HUES6 (cell line): ENCODE measurements around the gene ARG2.

Experiments
- H3K27ac ChIP-seq: 2 replicates; pipeline ENCODE4 v1.7.0; 2013; ENCODE audit warnings: low read depth, mild to moderate bottlenecking, low read length, inconsistent platforms
- H3K27me3 ChIP-seq: 2 replicates; pipeline ENCODE4 v1.6.1; 2013; ENCODE audit warnings: low read length; ENCODE audit not compliant: control insufficient read depth, insufficient read depth
- H3K36me3 ChIP-seq: 2 replicates; pipeline ENCODE4 v1.6.1; 2013; ENCODE audit warnings: low read length; ENCODE audit not compliant: control insufficient read depth, insufficient read depth
- H3K4me1 ChIP-seq: 2 replicates; pipeline ENCODE4 v1.6.1; 2013; ENCODE audit warnings: low read length; ENCODE audit not compliant: control insufficient read depth, insufficient read depth
- H3K4me3 ChIP-seq: 2 replicates; pipeline ENCODE4 v1.5.1; 2013; ENCODE audit warnings: low read depth, low read length
- H3K9ac ChIP-seq: one replicate; pipeline ENCODE4 v1.6.1; 2013; ENCODE audit warnings: mild to moderate bottlenecking, low read length
- H3K9me3 ChIP-seq: 2 replicates; pipeline ENCODE4 v1.6.1; 2013; ENCODE audit warnings: low read depth, low read length; ENCODE audit not compliant: control insufficient read depth, insufficient read depth

Gene ARG2

DNA sequence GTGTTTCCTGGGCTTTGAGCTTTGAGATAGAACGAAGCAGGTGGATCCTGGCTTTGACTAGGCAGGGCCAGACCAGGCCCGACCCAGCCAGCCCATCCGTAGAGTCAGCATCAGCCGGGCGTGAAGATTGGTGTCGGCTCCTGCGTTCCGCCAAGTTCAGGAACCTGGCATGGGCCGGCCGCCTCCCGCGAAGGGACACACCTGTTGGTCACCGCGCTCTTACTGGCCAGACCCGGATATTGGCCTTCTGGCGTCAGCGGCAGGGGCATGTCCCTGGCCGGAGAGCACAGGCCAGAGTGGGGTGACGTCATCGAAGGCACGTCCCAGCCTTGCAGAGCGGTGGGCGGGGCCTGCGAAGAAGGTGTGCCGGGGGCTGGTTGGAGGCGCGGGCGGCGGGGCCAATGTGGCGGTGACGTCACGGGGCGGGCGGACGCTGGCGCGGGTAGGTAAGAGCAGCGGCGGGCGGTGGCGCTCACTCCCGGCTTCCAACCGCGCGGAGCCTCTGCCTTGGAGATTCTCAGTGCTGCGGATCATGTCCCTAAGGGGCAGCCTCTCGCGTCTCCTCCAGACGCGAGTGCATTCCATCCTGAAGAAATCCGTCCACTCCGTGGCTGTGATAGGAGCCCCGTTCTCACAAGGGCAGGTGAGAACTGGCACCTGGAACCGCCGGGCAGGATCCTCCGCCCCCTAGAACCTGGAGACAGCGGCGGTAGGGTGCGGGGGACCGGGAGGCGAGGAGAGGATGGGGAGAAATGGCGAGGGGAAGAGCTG, at the start of gene ARG2:
Gene ARG2 (plus strand): TSS at position 475 of the 771 bp plus-strand sequence. CDS start 58 bp downstream, at position 533.
- Histone ChIP-seq H3K4me3 (peak within 1 kb of the TSS; percentile 94), H3K36me3 (peaks cover 3% of the 10 kb centered on the region; the same call in 1 of the 2 replicates), H3K27me3 (peaks cover 12% of the 10 kb centered on the region), H3K9ac (peak within 1 kb of the TSS; percentile 71), H3K27ac (no peak within 1 kb of the TSS), H3K9me3 (no peaks in the 10 kb centered on the region), H3K4me1 (peaks cover 19% of the 10 kb centered on the region)

- H3K4me1 ChIP-seq: peaks cover 8% of the 10 kb centered on the region; the same call in 1 of the 2 replicates
- H3K36me3 ChIP-seq: peaks cover 27% of the 10 kb centered on the region
- H3K9me3 ChIP-seq: no peaks in the 10 kb centered on the region
- H3K27ac ChIP-seq: no peak overlapping the region
- H3K4me3 ChIP-seq: no peak overlapping the region
- H3K9ac ChIP-seq: no peak overlapping the region
- no peaks in the 10 kb centered on the region for H3K27me3 ChIP-seq
These were observed 49.3 kb upstream of the ARG2 start for GRCh38 chr14:67570453-67570852.

GRCh38 chr14:67571275-67571990, 48.3 kb upstream of the ARG2 start:
- H3K4me3 ChIP-seq: no peak overlapping the region
- H3K9ac ChIP-seq: no peak overlapping the region
- H3K27me3 ChIP-seq: no peaks in the 10 kb centered on the region
- no peak overlapping the region for H3K27ac ChIP-seq
- H3K36me3 ChIP-seq: peaks cover 35% of the 10 kb centered on the region
- H3K4me1 ChIP-seq: peaks cover 8% of the 10 kb centered on the region; the same call in 1 of the 2 replicates
- no peaks in the 10 kb centered on the region for H3K9me3 ChIP-seq

DNA sequence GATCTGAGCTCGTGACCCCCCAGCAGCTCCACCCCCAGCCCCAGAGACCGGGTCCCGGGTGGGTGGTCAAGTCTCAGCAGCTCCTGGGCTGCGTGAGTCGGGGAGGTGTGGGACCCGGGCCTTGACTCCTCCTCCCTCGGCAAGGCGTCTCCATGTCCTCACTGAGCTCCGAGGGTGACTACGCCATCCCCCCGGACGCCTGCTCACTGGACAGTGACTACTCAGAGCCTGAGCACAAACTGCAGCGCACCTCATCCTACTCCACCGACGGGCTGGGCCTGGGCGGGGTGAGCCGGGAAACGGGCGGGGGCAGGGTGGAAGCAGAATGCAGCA, 47.8 kb upstream of the ARG2 start:
- Histone ChIP-seq H3K4me3 (no peak overlapping the region), H3K9me3 (no peaks in the 10 kb centered on the region), H3K27me3 (no peaks in the 10 kb centered on the region), H3K4me1 (0 out of 2 replicates have a peak, but pooled peaks cover 4% of the 10 kb centered on the region), H3K27ac (no peak overlapping the region), H3K36me3 (peaks cover 38% of the 10 kb centered on the region), H3K9ac (no peak overlapping the region)

GRCh38 chr14:67572608-67573007, 47.1 kb upstream of the ARG2 start:
- Histone ChIP-seq H3K4me3 (no peak overlapping the region), H3K27me3 (no peaks in the 10 kb centered on the region), H3K9me3 (no peaks in the 10 kb centered on the region), H3K27ac (no peak overlapping the region), H3K36me3 (peaks cover 43% of the 10 kb centered on the region), H3K9ac (no peak overlapping the region), H3K4me1 (no peaks in the 10 kb centered on the region)

DNA sequence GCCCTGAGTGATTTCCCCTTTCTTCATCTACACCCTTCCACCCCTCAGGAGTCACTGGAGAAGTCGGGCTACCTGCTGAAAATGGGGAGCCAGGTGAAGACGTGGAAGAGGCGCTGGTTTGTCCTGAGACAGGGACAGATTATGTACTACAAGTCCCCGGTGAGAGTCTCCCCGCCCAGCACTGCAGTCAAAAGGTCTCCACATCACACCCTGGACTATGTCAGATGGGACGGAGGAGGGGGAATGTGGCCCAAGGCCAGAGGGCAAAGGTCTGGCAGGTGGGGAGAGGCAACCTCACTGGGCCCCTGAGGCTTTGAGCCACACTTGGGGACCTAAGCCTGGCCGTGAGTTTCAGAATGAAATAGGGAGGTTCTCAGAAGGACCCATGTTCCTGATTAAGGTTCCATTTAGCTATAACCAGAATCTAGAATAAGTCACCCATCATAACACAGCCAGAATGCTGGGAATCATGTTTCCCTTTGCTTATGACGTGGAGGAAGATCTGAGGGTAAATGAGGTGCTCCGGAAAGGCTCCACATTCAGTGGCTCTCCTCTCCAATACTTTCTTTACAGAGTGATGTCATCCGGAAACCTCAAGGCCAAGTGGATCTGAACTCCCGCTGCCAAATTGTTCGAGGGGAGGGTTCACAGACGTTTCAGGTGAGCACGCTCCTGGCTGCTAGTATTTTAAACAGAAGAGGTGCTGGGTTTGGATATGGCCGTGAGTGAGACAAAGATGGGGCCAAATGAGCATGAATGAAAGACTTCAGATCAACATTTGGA, 46.3 kb upstream of the ARG2 start:
- no peaks in the 10 kb centered on the region for H3K4me1 ChIP-seq
- H3K27me3 ChIP-seq: no peaks in the 10 kb centered on the region
- no peak overlapping the region for H3K4me3 ChIP-seq
- H3K9me3 ChIP-seq: no peaks in the 10 kb centered on the region
- no peak overlapping the region for H3K27ac ChIP-seq
- no peak overlapping the region for H3K9ac ChIP-seq
- peaks cover 51% of the 10 kb centered on the region for H3K36me3 ChIP-seq

DNA sequence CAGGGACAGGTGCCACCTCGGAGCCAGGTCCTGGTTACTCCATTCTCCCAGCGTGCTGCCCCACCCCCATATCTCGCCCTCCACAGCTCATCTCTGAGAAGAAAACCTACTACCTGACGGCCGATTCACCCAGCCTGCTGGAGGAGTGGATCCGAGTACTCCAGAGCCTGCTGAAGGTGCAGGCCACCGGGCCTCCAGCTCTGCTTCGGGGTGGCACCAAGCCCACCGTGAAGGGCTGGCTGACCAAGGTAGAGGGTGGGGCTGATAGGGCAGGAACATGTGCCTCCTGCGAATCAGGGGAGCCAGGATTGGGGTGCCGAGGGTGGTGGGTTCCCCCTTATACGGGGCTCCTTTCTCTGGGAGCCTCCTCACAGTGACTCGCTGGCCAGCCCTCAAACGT, 45.6 kb upstream of the ARG2 start:
- no peak overlapping the region for H3K9ac ChIP-seq
- no peaks in the 10 kb centered on the region for H3K9me3 ChIP-seq
- no peak overlapping the region for H3K27ac ChIP-seq
- H3K4me1 ChIP-seq: no peaks in the 10 kb centered on the region
- H3K36me3 ChIP-seq: peaks cover 56% of the 10 kb centered on the region
- H3K27me3 ChIP-seq: no peaks in the 10 kb centered on the region
- H3K4me3 ChIP-seq: no peak overlapping the region

- Histone ChIP-seq H3K9ac (no peak overlapping the region), H3K4me1 (no peaks in the 10 kb centered on the region), H3K9me3 (no peaks in the 10 kb centered on the region), H3K27me3 (no peaks in the 10 kb centered on the region), H3K4me3 (no peak overlapping the region), H3K27ac (no peak overlapping the region), H3K36me3 (peaks cover 61% of the 10 kb centered on the region)
These were observed 44.9 kb upstream of the ARG2 start for GRCh38 chr14:67574806-67575205.

DNA sequence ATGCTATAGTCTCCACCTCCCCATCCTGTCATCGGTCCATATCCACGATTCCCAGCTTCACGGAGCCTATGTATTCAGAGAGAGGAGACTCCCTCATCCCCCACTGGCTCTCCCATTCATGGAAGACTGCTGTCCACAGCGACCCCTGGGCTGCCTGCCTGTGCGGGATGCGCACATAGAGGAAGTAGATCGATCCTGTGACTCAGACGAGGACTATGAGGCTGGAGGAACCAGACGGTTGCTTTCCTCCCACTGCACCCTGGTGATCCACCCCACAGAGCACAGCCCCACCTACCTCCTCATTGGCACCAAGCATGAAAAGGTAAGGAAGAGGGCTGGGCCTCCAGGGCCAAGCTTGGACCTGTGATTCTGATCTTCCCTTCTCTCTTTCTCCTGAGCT, 44.0 kb upstream of the ARG2 start:
- no peaks in the 10 kb centered on the region for H3K4me1 ChIP-seq
- H3K9me3 ChIP-seq: no peaks in the 10 kb centered on the region
- H3K27ac ChIP-seq: no peak overlapping the region
- H3K27me3 ChIP-seq: no peaks in the 10 kb centered on the region
- H3K36me3 ChIP-seq: peaks cover 69% of the 10 kb centered on the region
- H3K9ac ChIP-seq: no peak overlapping the region
- no peak overlapping the region for H3K4me3 ChIP-seq

DNA sequence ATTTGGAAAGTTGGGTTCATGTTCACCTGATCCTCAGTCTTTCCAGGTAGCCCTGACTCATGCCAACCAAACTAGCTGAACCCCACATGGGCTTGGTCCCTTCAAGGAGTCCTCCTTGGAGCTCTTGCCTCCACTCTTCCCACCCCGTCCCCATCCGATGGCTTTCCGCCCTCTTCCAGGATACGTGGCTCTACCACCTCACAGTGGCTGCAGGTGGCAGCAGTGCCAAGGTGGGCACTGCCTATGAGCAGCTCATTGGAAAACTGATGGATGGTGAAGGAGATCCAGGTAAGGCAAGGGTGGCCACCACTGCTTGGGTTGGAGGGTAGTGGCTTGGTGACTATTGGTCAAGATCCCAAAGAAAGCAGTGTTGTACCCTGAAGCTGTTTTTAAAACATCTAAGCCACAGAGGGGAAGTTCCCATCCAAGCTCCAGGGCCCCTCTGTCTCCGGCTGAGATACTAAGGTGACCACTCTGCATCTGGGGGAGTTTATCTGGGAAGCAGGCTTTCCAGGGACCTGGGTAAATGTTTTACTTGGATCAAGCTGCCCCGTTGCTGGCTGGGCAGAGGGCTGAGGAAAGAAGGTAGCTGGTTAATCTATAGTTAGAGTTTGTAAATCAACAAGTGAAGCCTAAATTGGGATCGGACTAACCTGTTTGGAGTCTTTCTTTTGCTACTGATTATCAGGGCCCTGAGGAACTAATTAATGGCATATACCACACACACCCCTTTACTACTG, 43.3 kb upstream of the ARG2 start:
- Histone ChIP-seq H3K4me3 (no peak overlapping the region), H3K27me3 (no peaks in the 10 kb centered on the region), H3K36me3 (peaks cover 75% of the 10 kb centered on the region), H3K4me1 (no peaks in the 10 kb centered on the region), H3K27ac (no peak overlapping the region), H3K9ac (no peak overlapping the region), H3K9me3 (no peaks in the 10 kb centered on the region)
